ENCODE results near the gene GRIK3. TPM values are rescaled to one million over a fixed set of nuclear protein-coding genes. Genes with fewer than 3 reads are reported as not detected.

The GRIK3 gene
- total RNA-seq, 5 donors from 2014 or later (not counting 1 experiment from before 2014, with no cell fraction given), result 0.03 TPM; not detected in 4

- ATAC-seq (replicated peaks in 1 of 4) (no peak), DNase-seq (no peak)
- Mint-ChIP-seq H3K9me3 (no peaks in the 10 kb centered on the region), H3K36me3 (no peaks in the 10 kb centered on the region), H3K27ac (no peak overlapping the region), H3K4me1 (peaks cover 3 to 13% (median 11%) of the 10 kb centered on the region in 3 donors), H3K4me3 (no peak overlapping the region), H3K27me3 (peaks cover 53 to 70% of the 10 kb centered on the region in 2 donors)
- Histone ChIP-seq H3K4me1 (ENCODE audit: control insufficient read depth in 1 of 2, extremely low read depth in 1 of 2, insufficient read depth in 2 of 2, low read length in 2 of 2) (no peaks in the 10 kb centered on the region), H3K4me3 (ENCODE audit: control insufficient read depth in 1 of 2, extremely low read depth in 1 of 2, low read length in 1 of 2) (no peak overlapping the region), H3K36me3 (ENCODE audit: control insufficient read depth in 2 of 2, extremely low read depth in 1 of 2, insufficient read depth in 1 of 2, low read length in 1 of 2) (no peaks in the 10 kb centered on the region), H3K9me3 (no peaks in the 10 kb centered on the region), H3K27ac (ENCODE audit: low read length) (no peak overlapping the region), H3K27me3 (replicated peaks in 1 of 2; ENCODE audit: control insufficient read depth in 2 of 2, extremely low read depth in 1 of 2, insufficient read depth in 2 of 2, low read length in 1 of 2) (peaks cover 13 to 78% of the 10 kb centered on the region in 2 experiments)
- POLR2A ChIA-PET, result no interaction called here
- CTCF ChIA-PET, result no interaction called here
- 7% methylated on average over 62 of the region's 66 CpGs for WGBS (ENCODE audit: insufficient coverage)
Measured at GRCh38 chr1:37033355-37034101, 787 bp downstream of the GRIK3 start.

GRCh38 chr1:37032660-37033354 lies 1.5 kb downstream of the GRIK3 start:
- Mint-ChIP-seq H3K27ac (no peak overlapping the region), H3K36me3 (no peaks in the 10 kb centered on the region), H3K4me3 (no peak overlapping the region), H3K9me3 (no peaks in the 10 kb centered on the region), H3K4me1 (peaks cover 3 to 13% (median 11%) of the 10 kb centered on the region in 3 donors), H3K27me3 (peaks cover 54 to 67% of the 10 kb centered on the region in 2 donors)
- 7% methylated on average over 60 of the region's 60 CpGs for WGBS (ENCODE audit: insufficient coverage)
- peaks cover 13 to 74% of the 10 kb centered on the region in 2 experiments for H3K27me3 ChIP-seq (replicated peaks in 1 of 2; ENCODE audit: control insufficient read depth in 2 of 2, extremely low read depth in 1 of 2, insufficient read depth in 2 of 2, low read length in 1 of 2)
- no peak for ATAC-seq (replicated peaks in 1 of 4)
- ChIA-PET CTCF (no interaction called here), POLR2A (no interaction called here)
- no peak for DNase-seq
- no peak overlapping the region for H3K27ac ChIP-seq (ENCODE audit: low read length)
- no peaks in the 10 kb centered on the region for H3K9me3 ChIP-seq
- H3K4me3 ChIP-seq (ENCODE audit: control insufficient read depth in 1 of 2, extremely low read depth in 1 of 2, low read length in 1 of 2), result no peak overlapping the region
- no peaks in the 10 kb centered on the region for H3K36me3 ChIP-seq (ENCODE audit: control insufficient read depth in 2 of 2, extremely low read depth in 1 of 2, insufficient read depth in 1 of 2, low read length in 1 of 2)
- no peaks in the 10 kb centered on the region for H3K4me1 ChIP-seq (ENCODE audit: control insufficient read depth in 1 of 2, extremely low read depth in 1 of 2, insufficient read depth in 2 of 2, low read length in 2 of 2)

GRCh38 chr1:37031871-37032270 lies 2.4 kb downstream of the GRIK3 start:
- H3K4me1 ChIP-seq (ENCODE audit: control insufficient read depth in 1 of 2, extremely low read depth in 1 of 2, insufficient read depth in 2 of 2, low read length in 2 of 2), result no peaks in the 10 kb centered on the region
- ATAC-seq (replicated peaks in 1 of 4) (no peak), DNase-seq (no peak)
- H3K27ac ChIP-seq (ENCODE audit: low read length), result no peak overlapping the region
- no peaks in the 10 kb centered on the region for H3K36me3 Mint-ChIP-seq
- CTCF ChIA-PET, result no interaction called here
- POLR2A ChIA-PET, result no interaction called here
- H3K36me3 ChIP-seq (ENCODE audit: control insufficient read depth in 2 of 2, extremely low read depth in 1 of 2, insufficient read depth in 1 of 2, low read length in 1 of 2), result no peaks in the 10 kb centered on the region
- peaks cover 48 to 64% of the 10 kb centered on the region in 2 donors for H3K27me3 Mint-ChIP-seq
- H3K9me3 ChIP-seq, result no peaks in the 10 kb centered on the region
- no peak overlapping the region for H3K4me3 Mint-ChIP-seq
- no peak overlapping the region for H3K27ac Mint-ChIP-seq
- H3K4me1 Mint-ChIP-seq, result peaks cover 3 to 11% (median 11%) of the 10 kb centered on the region in 3 donors
- peaks cover 11 to 70% of the 10 kb centered on the region in 2 experiments for H3K27me3 ChIP-seq (replicated peaks in 1 of 2; ENCODE audit: control insufficient read depth in 2 of 2, extremely low read depth in 1 of 2, insufficient read depth in 2 of 2, low read length in 1 of 2)
- H3K4me3 ChIP-seq (ENCODE audit: control insufficient read depth in 1 of 2, extremely low read depth in 1 of 2, low read length in 1 of 2), result no peak overlapping the region
- WGBS (ENCODE audit: insufficient coverage), result no CpG with 5 or more reads among the region's 9 CpGs
- H3K9me3 Mint-ChIP-seq, result no peaks in the 10 kb centered on the region

GRCh38 chr1:37031429-37031828 lies 2.9 kb downstream of the GRIK3 start:
- no peaks in the 10 kb centered on the region for H3K9me3 Mint-ChIP-seq
- no peaks in the 10 kb centered on the region for H3K36me3 ChIP-seq (ENCODE audit: control insufficient read depth in 2 of 2, extremely low read depth in 1 of 2, insufficient read depth in 1 of 2, low read length in 1 of 2)
- 37% methylated on average over 5 of the region's 8 CpGs for WGBS (ENCODE audit: insufficient coverage)
- H3K27ac ChIP-seq (ENCODE audit: low read length), result no peak overlapping the region
- H3K27ac Mint-ChIP-seq, result no peak overlapping the region
- H3K27me3 ChIP-seq (replicated peaks in 1 of 2; ENCODE audit: control insufficient read depth in 2 of 2, extremely low read depth in 1 of 2, insufficient read depth in 2 of 2, low read length in 1 of 2), result peaks cover 8 to 66% of the 10 kb centered on the region in 2 experiments
- H3K27me3 Mint-ChIP-seq, result peaks cover 47 to 65% of the 10 kb centered on the region in 2 donors
- H3K9me3 ChIP-seq, result no peaks in the 10 kb centered on the region
- DNase-seq (no peak), ATAC-seq (replicated peaks in 1 of 4) (no peak)
- peaks cover 3 to 11% (median 11%) of the 10 kb centered on the region in 3 donors for H3K4me1 Mint-ChIP-seq
- H3K4me3 ChIP-seq (ENCODE audit: control insufficient read depth in 1 of 2, extremely low read depth in 1 of 2, low read length in 1 of 2), result no peak overlapping the region
- H3K4me3 Mint-ChIP-seq, result no peak overlapping the region
- no peaks in the 10 kb centered on the region for H3K36me3 Mint-ChIP-seq
- ChIA-PET POLR2A (no interaction called here), CTCF (no interaction called here)
- no peaks in the 10 kb centered on the region for H3K4me1 ChIP-seq (ENCODE audit: control insufficient read depth in 1 of 2, extremely low read depth in 1 of 2, insufficient read depth in 2 of 2, low read length in 2 of 2)

GRCh38 chr1:37028981-37029617 lies 5.2 kb downstream of the GRIK3 start:
- Mint-ChIP-seq H3K27me3 (peaks cover 33 to 50% of the 10 kb centered on the region in 2 donors), H3K4me1 (no peaks in the 10 kb centered on the region), H3K9me3 (no peaks in the 10 kb centered on the region), H3K4me3 (no peak overlapping the region), H3K27ac (no peak overlapping the region), H3K36me3 (no peaks in the 10 kb centered on the region)
- ChIA-PET CTCF (no interaction called here), POLR2A (no interaction called here)
- no peak for ATAC-seq (replicated peaks in 1 of 4)
- 36% methylated on average over 11 of the region's 12 CpGs for WGBS (ENCODE audit: insufficient coverage)
- Histone ChIP-seq H3K36me3 (ENCODE audit: control insufficient read depth in 2 of 2, extremely low read depth in 1 of 2, insufficient read depth in 1 of 2, low read length in 1 of 2) (no peaks in the 10 kb centered on the region), H3K4me3 (ENCODE audit: control insufficient read depth in 1 of 2, extremely low read depth in 1 of 2, low read length in 1 of 2) (no peak overlapping the region), H3K9me3 (no peaks in the 10 kb centered on the region), H3K27me3 (replicated peaks in 1 of 2; ENCODE audit: control insufficient read depth in 2 of 2, extremely low read depth in 1 of 2, insufficient read depth in 2 of 2, low read length in 1 of 2) (peaks cover 5 to 52% of the 10 kb centered on the region in 2 experiments), H3K4me1 (ENCODE audit: control insufficient read depth in 1 of 2, extremely low read depth in 1 of 2, insufficient read depth in 2 of 2, low read length in 2 of 2) (no peaks in the 10 kb centered on the region), H3K27ac (ENCODE audit: low read length) (no peak overlapping the region)
- DNase-seq, result no peak

GRCh38 chr1:37021502-37021901 lies 12.8 kb downstream of the GRIK3 start:
- H3K36me3 ChIP-seq (ENCODE audit: control insufficient read depth in 2 of 2, extremely low read depth in 1 of 2, insufficient read depth in 1 of 2, low read length in 1 of 2), result no peaks in the 10 kb centered on the region
- Mint-ChIP-seq H3K4me1 (no peaks in the 10 kb centered on the region), H3K9me3 (no peaks in the 10 kb centered on the region), H3K27me3 (peaks cover 23 to 37% of the 10 kb centered on the region in 2 donors), H3K4me3 (no peak overlapping the region), H3K27ac (no peak overlapping the region), H3K36me3 (no peaks in the 10 kb centered on the region)
- no peaks in the 10 kb centered on the region for H3K9me3 ChIP-seq
- peaks cover 0 to 5% of the 10 kb centered on the region in 2 experiments for H3K27me3 ChIP-seq (replicated peaks in 1 of 2; ENCODE audit: control insufficient read depth in 2 of 2, extremely low read depth in 1 of 2, insufficient read depth in 2 of 2, low read length in 1 of 2)
- no peak overlapping the region for H3K4me3 ChIP-seq (ENCODE audit: control insufficient read depth in 1 of 2, extremely low read depth in 1 of 2, low read length in 1 of 2)
- ChIA-PET CTCF (no interaction called here), POLR2A (no interaction called here)
- no peaks in the 10 kb centered on the region for H3K4me1 ChIP-seq (ENCODE audit: control insufficient read depth in 1 of 2, extremely low read depth in 1 of 2, insufficient read depth in 2 of 2, low read length in 2 of 2)
- no peak for DNase-seq
- no peak for ATAC-seq (replicated peaks in 1 of 4)
- H3K27ac ChIP-seq (ENCODE audit: low read length), result no peak overlapping the region
- 100% methylated on average over 1 of the region's 2 CpGs for WGBS (ENCODE audit: insufficient coverage)

All from T-cell (primary cell).